ENCODE measurements around the gene VKORC1L1. TPM values are rescaled to one million over a fixed set of nuclear protein-coding genes. Genes with fewer than 3 reads are reported as not detected.

Gene VKORC1L1
- total RNA-seq, 1 experiment from 2014 or later: 28.5 TPM

GRCh38 chr7:65951837-65952578 lies 79.1 kb downstream of the VKORC1L1 start:
- TF ChIP-seq CREM (CRISPR knock-in tag; IDR thresholded peaks at IDR 0.05): no peak
- TF ChIP-seq TCF7 (CRISPR knock-in tag; IDR thresholded peaks at IDR 0.05; ENCODE audit: low read depth): no peak
- TF ChIP-seq ZNF219 (CRISPR knock-in tag; IDR thresholded peaks at IDR 0.05; ENCODE audit: borderline replicate concordance): no peak
- TF ChIP-seq ATF3 (CRISPR knock-in tag; conservative IDR thresholded peaks at IDR 0.05): no peak
- no peak for TF ChIP-seq HMGA2 (CRISPR knock-in tag; IDR thresholded peaks at IDR 0.05)
- TF ChIP-seq FOXJ3 (CRISPR knock-in tag; IDR thresholded peaks at IDR 0.05; ENCODE audit: borderline replicate concordance): no peak
- TF ChIP-seq NFE2L1 (CRISPR knock-in tag; IDR thresholded peaks at IDR 0.05): no peak
- TF ChIP-seq, protein P1, sequence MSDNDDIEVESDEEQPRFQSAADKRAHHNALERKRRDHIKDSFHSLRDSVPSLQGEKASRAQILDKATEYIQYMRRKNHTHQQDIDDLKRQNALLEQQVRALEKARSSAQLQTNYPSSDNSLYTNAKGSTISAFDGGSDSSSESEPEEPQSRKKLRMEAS (CRISPR knock-in tag; IDR thresholded peaks at IDR 0.05): no peak
- TF ChIP-seq KAT7 (CRISPR knock-in tag; IDR thresholded peaks at IDR 0.05; ENCODE audit: borderline replicate concordance): no peak
- no peak for TF ChIP-seq JAZF1 (CRISPR knock-in tag; IDR thresholded peaks at IDR 0.05)
- TF ChIP-seq NR2C2 (CRISPR knock-in tag; IDR thresholded peaks at IDR 0.05): no peak
- TF ChIP-seq AFF4 (CRISPR knock-in tag; IDR thresholded peaks at IDR 0.05; ENCODE audit: borderline replicate concordance): no peak
- no peak for TF ChIP-seq SOX15 (CRISPR knock-in tag; IDR thresholded peaks at IDR 0.05)
- no peak for TF ChIP-seq CBFB (CRISPR knock-in tag; IDR thresholded peaks at IDR 0.05; ENCODE audit: low read depth)
- Mint-ChIP-seq H3K27me3 (ENCODE audit: low read depth) (no peaks in the 10 kb centered on the region), H3K9me3 (no peaks in the 10 kb centered on the region), H3K36me3 (peaks cover 26% of the 10 kb centered on the region), H3K4me1 (no peaks in the 10 kb centered on the region), H3K27ac (0 out of 2 replicates have a peak overlapping the region, but pooled peaks have one; percentile 7), H3K4me3 (no peak overlapping the region)
- ATAC-seq: no peak
- ChIA-PET CTCF (no interaction called here), POLR2A (no interaction called here)
- no peak for DNase-seq (ENCODE audit: low spot score)

GRCh38 chr7:65953001-65953720 lies 80.3 kb downstream of the VKORC1L1 start:
- H3K4me1 Mint-ChIP-seq: no peaks in the 10 kb centered on the region
- ATAC-seq (no peak), DNase-seq (ENCODE audit: low spot score) (no peak)
- H3K27ac Mint-ChIP-seq: no peak overlapping the region
- no peaks in the 10 kb centered on the region for H3K27me3 Mint-ChIP-seq (ENCODE audit: low read depth)
- ChIA-PET POLR2A (interaction anchor here (0.5 kb wide), 1 partner anchor 81 kb away, joined by 9 read pairs; no protein-coding TSS in a partner anchor), CTCF (interaction anchor here (0.9 kb wide), 1 partner anchor 54 kb away, joined by 3 read pairs; no protein-coding TSS in a partner anchor)
- no peak overlapping the region for H3K4me3 Mint-ChIP-seq
- H3K36me3 Mint-ChIP-seq: peaks cover 28% of the 10 kb centered on the region
- no peak for TF ChIP-seq ZNF396 (CRISPR knock-in tag; IDR thresholded peaks at IDR 0.05; ENCODE audit: borderline replicate concordance)
- no peak for TF ChIP-seq ETV6 (CRISPR knock-in tag; IDR thresholded peaks at IDR 0.05)
- no peaks in the 10 kb centered on the region for H3K9me3 Mint-ChIP-seq

DNA sequence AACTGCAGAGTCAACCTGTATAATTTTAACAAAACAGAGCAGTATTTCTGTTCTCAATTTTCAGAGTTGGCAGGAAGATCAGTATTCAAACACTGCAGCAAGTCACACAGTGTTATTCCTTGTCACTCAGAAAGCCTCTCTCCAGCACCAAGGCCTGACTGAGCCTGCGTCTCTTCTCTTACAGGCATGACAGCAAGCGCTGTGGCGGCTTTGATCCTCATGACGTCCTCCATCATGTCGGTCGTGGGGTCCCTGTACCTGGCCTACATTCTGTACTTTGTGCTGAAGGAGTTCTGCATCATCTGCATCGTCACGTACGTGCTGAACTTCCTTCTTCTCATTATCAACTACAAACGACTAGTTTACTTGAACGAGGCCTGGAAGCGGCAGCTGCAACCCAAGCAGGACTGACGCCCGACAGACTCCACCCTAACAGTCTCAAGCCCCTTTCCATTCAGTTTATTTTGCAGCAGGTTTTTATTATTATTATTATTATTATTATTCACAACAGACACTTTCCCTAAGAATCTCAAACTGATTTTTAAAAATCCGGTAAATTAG lies 81.1 kb downstream of the VKORC1L1 start:
- no peak overlapping the region for H3K4me3 Mint-ChIP-seq
- CTCF ChIA-PET: no interaction called here
- peaks cover 28% of the 10 kb centered on the region for H3K36me3 Mint-ChIP-seq
- TF ChIP-seq ZSCAN18 (CRISPR knock-in tag; IDR thresholded peaks at IDR 0.05) (no peak), ATF2 (CRISPR knock-in tag; IDR thresholded peaks at IDR 0.05; ENCODE audit: borderline replicate concordance, low read depth) (no peak), KAT7 (CRISPR knock-in tag; IDR thresholded peaks at IDR 0.05; ENCODE audit: borderline replicate concordance) (no peak), ZNF219 (CRISPR knock-in tag; IDR thresholded peaks at IDR 0.05; ENCODE audit: borderline replicate concordance) (no peak), GABPB1 (CRISPR knock-in tag; IDR thresholded peaks at IDR 0.05) (no peak), JAZF1 (CRISPR knock-in tag; IDR thresholded peaks at IDR 0.05) (no peak), CREB1 (CRISPR knock-in tag; IDR thresholded peaks at IDR 0.05) (no peak), ZNF232 (CRISPR knock-in tag; IDR thresholded peaks at IDR 0.05) (no peak), FOXJ3 (CRISPR knock-in tag; IDR thresholded peaks at IDR 0.05; ENCODE audit: borderline replicate concordance) (no peak)
- TF ChIP-seq, protein P1 (CRISPR knock-in tag; IDR thresholded peaks at IDR 0.05): no peak

More for the DNA sequence above, 81.1 kb downstream of the VKORC1L1 start:
- Mint-ChIP-seq H3K27ac (no peak overlapping the region), H3K27me3 (ENCODE audit: low read depth) (no peaks in the 10 kb centered on the region), H3K9me3 (no peaks in the 10 kb centered on the region), H3K4me1 (no peaks in the 10 kb centered on the region)
- DNase-seq (ENCODE audit: low spot score) (no peak), ATAC-seq (no peak)
- POLR2A ChIA-PET: no interaction called here

All from WTC11 (cell line).